SK-N-SH treated with all-trans-retinoic acid at 6 μM for 48 hours (cell line): ENCODE data around the gene SLC40A1.

Experiments used
- ATAC-seq: fragments of 200-7000 bp; cut with Tn5 transposase; 3 replicates; pipeline ENCODE4 v1.9.1; 2020; ENCODE audit warnings: mild to moderate bottlenecking, moderate library complexity
- ARNTL ChIP-seq: fragments of 450-650 bp; formaldehyde crosslinking; IDR thresholded peaks from 2 replicates; pipeline ENCODE4 v1.5.0; 2020; ENCODE audit warnings: low read depth, mild to moderate bottlenecking, moderate library complexity, borderline replicate concordance
- BACH2 ChIP-seq: fragments of 250-450 bp; sonication (Bioruptor Pico); IDR thresholded peaks from 2 replicates; pipeline ENCODE4 v1.9.0; 2021; ENCODE audit warnings: mild to moderate bottlenecking, borderline replicate concordance
- ESRRG ChIP-seq: fragments of 250-450 bp; sonication (Bioruptor Pico); IDR thresholded peaks from 2 replicates; pipeline ENCODE4 v1.6.1; 2021; ENCODE audit warnings: mild to moderate bottlenecking
- GLIS3 ChIP-seq: fragments of 250-450 bp; sonication (Bioruptor Pico); IDR thresholded peaks from 2 replicates; pipeline ENCODE4 v1.5.0; 2020; ENCODE audit warnings: mild to moderate bottlenecking, moderate library complexity
- OSR1 ChIP-seq: fragments of 250-450 bp; sonication (Bioruptor Pico); IDR thresholded peaks from 2 replicates; pipeline ENCODE4 v1.8.0; 2022; ENCODE audit warnings: moderate library complexity, mild to moderate bottlenecking, inconsistent platforms
- PPARA ChIP-seq: fragments of 250-450 bp; sonication (Bioruptor Pico); IDR thresholded peaks from 2 replicates; pipeline ENCODE4 v1.5.0; 2020; ENCODE audit warnings: mild to moderate bottlenecking, borderline replicate concordance
- RARB ChIP-seq: fragments of 250-450 bp; sonication (Bioruptor Pico); IDR thresholded peaks from 2 replicates; pipeline ENCODE4 v1.8.0; 2021; ENCODE audit warnings: mild to moderate bottlenecking, moderate library complexity
- SNAI2 ChIP-seq: fragments of 250-450 bp; sonication (Bioruptor Pico); IDR thresholded peaks from 2 replicates; pipeline ENCODE4 v1.5.0; 2020; ENCODE audit warnings: mild to moderate bottlenecking, moderate library complexity
- TCF4 ChIP-seq: fragments of 250-450 bp; sonication (Bioruptor Pico); IDR thresholded peaks from 2 replicates; pipeline ENCODE4 v1.8.0; 2021; ENCODE audit warnings: mild to moderate bottlenecking, moderate library complexity, borderline replicate concordance
- ZC3H10 ChIP-seq: fragments of 250-450 bp; sonication (Bioruptor Pico); IDR thresholded peaks from 2 replicates; pipeline ENCODE4 v1.5.1; 2021; ENCODE audit warnings: mild to moderate bottlenecking, moderate library complexity
- ZFP3 ChIP-seq: fragments of 250-450 bp; sonication (Bioruptor Pico); IDR thresholded peaks from 2 replicates; pipeline ENCODE4 v1.5.0; 2020; ENCODE audit warnings: mild to moderate bottlenecking, moderate library complexity
- ZFP30 ChIP-seq: fragments of 450-650 bp; formaldehyde crosslinking; IDR thresholded peaks from 2 replicates; pipeline ENCODE4 v1.5.0; 2022; ENCODE audit warnings: mild to moderate bottlenecking, moderate library complexity
- ZNF70 ChIP-seq: fragments of 450-650 bp; formaldehyde crosslinking; IDR thresholded peaks from 2 replicates; pipeline ENCODE4 v1.5.0; 2020; ENCODE audit warnings: mild to moderate bottlenecking, moderate library complexity
- ZNF8 ChIP-seq: fragments of 450-650 bp; formaldehyde crosslinking; IDR thresholded peaks from 2 replicates; pipeline ENCODE4 v1.5.0; 2020; ENCODE audit warnings: mild to moderate bottlenecking, moderate library complexity
- TF ChIP-seq, protein P1 (sequence below): fragments of 250-450 bp; sonication (Bioruptor Pico); IDR thresholded peaks from 2 replicates; pipeline ENCODE4 v1.5.1; 2021; ENCODE audit warnings: mild to moderate bottlenecking, moderate library complexity
- TF ChIP-seq, protein P2 (sequence below): fragments of 250-450 bp; sonication (Bioruptor Pico); IDR thresholded peaks from 2 replicates; pipeline ENCODE4 v1.5.1; 2020; ENCODE audit warnings: low read depth, mild to moderate bottlenecking, moderate library complexity
- TF ChIP-seq, protein P3 (sequence below): fragments of 250-450 bp; sonication (Bioruptor Pico); IDR thresholded peaks from 2 replicates; pipeline ENCODE4 v1.8.0; 2021; ENCODE audit warnings: low read depth, mild to moderate bottlenecking, moderate library complexity, borderline replicate concordance
- TF ChIP-seq, protein P4 (sequence below): fragments of 250-450 bp; sonication (Bioruptor Pico); IDR thresholded peaks from 2 replicates; pipeline ENCODE4 v1.5.0; 2020; ENCODE audit warnings: mild to moderate bottlenecking, moderate library complexity

The SLC40A1 gene

DNA sequence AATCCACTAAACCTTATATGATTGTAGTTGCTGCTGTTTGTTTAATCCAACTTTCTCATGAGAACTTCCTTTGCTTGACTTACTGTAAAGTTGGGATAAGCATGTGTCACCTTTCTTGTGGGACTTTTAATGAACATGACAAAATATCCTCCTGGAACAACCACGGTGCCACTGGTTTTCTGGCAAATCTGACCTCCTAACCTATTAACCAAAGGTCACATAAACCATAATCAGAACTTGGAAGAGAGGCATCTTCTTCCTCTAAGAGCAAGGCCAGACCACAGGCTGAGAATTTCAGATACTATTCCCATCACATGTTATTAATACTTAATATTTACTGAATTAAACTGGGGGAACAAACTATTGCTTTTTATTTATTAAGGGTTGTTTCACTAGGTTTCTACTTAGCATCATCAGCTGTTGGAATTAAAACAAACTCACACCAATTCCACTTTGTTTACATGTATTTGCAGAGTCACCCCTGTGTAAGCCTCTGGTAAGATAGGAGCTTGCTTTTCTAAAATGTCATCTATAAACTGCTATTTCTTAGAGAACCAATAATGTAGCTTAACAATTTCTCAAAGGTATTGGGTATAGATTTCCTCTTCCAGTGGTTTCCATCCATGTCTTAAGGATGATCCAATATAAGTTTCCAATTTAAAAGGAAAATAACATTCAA lies 2.2 kb downstream of the SLC40A1 start:
- no peak for ATAC-seq
- no peak for TF ChIP-seq RARB (CRISPR knock-in tag)
- TF ChIP-seq TCF4: no peak
- TF ChIP-seq ZFP3 (CRISPR knock-in tag): no peak
- TF ChIP-seq BACH2 (CRISPR knock-in tag): no peak
- TF ChIP-seq ARNTL: no peak
- no peak for TF ChIP-seq OSR1 (CRISPR knock-in tag)
- TF ChIP-seq ZC3H10 (CRISPR knock-in tag): no peak
- no peak for TF ChIP-seq ZNF70 (CRISPR knock-in tag)
- TF ChIP-seq, all 23 proteins: peak for 0

DNA sequence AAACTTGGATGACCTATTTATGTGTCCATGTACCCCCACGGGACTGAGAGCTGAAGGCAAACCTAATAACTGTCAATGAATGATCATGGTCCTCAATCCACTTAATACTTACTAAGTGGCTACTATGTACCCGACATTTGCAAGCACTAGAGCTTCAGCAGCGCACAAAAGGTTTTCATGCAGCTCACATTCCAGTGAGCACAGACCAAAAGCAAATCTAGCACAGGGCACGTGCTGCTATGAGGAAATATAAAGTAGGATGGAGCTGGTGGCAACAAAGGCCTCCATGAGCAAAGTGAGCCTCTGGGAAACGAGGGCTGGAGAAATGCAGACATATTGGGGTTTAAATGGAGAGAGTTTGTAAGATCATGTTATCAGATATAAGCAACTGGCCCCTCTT lies 3.5 kb downstream of the SLC40A1 start:
- TF ChIP-seq, protein P1, sequence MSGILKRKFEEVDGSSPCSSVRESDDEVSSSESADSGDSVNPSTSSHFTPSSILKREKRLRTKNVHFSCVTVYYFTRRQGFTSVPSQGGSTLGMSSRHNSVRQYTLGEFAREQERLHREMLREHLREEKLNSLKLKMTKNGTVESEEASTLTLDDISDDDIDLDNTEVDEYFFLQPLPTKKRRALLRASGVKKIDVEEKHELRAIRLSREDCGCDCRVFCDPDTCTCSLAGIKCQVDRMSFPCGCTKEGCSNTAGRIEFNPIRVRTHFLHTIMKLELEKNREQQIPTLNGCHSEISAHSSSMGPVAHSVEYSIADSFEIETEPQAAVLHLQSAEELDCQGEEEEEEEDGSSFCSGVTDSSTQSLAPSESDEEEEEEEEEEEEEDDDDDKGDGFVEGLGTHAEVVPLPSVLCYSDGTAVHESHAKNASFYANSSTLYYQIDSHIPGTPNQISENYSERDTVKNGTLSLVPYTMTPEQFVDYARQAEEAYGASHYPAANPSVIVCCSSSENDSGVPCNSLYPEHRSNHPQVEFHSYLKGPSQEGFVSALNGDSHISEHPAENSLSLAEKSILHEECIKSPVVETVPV (CRISPR knock-in tag): no peak
- TF ChIP-seq BACH2 (CRISPR knock-in tag) (no peak), ZFP30 (CRISPR knock-in tag) (no peak), GLIS3 (CRISPR knock-in tag) (no peak), SNAI2 (no peak), ZNF8 (CRISPR knock-in tag) (no peak)
- TF ChIP-seq, protein P2, sequence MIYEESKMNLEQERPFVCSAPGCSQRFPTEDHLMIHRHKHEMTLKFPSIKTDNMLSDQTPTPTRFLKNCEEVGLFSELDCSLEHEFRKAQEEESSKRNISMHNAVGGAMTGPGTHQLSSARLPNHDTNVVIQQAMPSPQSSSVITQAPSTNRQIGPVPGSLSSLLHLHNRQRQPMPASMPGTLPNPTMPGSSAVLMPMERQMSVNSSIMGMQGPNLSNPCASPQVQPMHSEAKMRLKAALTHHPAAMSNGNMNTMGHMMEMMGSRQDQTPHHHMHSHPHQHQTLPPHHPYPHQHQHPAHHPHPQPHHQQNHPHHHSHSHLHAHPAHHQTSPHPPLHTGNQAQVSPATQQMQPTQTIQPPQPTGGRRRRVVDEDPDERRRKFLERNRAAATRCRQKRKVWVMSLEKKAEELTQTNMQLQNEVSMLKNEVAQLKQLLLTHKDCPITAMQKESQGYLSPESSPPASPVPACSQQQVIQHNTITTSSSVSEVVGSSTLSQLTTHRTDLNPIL: no peak
- TF ChIP-seq, protein P3, sequence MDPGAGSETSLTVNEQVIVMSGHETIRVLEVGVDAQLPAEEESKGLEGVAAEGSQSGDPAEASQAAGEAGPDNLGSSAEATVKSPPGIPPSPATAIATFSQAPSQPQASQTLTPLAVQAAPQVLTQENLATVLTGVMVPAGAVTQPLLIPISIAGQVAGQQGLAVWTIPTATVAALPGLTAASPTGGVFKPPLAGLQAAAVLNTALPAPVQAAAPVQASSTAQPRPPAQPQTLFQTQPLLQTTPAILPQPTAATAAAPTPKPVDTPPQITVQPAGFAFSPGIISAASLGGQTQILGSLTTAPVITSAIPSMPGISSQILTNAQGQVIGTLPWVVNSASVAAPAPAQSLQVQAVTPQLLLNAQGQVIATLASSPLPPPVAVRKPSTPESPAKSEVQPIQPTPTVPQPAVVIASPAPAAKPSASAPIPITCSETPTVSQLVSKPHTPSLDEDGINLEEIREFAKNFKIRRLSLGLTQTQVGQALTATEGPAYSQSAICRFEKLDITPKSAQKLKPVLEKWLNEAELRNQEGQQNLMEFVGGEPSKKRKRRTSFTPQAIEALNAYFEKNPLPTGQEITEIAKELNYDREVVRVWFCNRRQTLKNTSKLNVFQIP: no peak
- ATAC-seq: no peak

DNA sequence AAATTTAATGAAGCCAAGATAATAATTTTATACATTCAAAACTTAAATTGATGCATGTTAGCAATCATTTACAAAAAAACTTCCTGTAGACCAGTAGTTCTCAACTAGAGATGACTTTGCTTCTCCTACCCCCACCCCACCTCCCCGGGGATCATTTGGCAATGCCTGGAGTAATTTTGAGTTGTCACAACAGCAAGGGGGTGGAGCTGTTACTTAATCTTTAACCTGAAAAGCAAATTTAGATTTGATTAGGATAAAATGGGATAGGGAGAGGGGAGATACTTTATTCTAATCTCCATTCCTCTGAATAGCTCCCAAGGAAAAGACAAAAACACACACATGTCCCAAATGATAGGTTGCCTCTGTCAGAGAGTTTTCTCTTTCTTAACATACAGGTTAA lies 4.2 kb downstream of the SLC40A1 start:
- no peak for ATAC-seq
- TF ChIP-seq, protein P3: no peak
- TF ChIP-seq SNAI2 (no peak), TCF4 (no peak), ESRRG (CRISPR knock-in tag) (no peak), ZC3H10 (CRISPR knock-in tag) (no peak), ZNF70 (CRISPR knock-in tag) (no peak), PPARA (CRISPR knock-in tag) (no peak), ZNF8 (CRISPR knock-in tag) (no peak), RARB (CRISPR knock-in tag) (no peak)
- TF ChIP-seq, protein P4, sequence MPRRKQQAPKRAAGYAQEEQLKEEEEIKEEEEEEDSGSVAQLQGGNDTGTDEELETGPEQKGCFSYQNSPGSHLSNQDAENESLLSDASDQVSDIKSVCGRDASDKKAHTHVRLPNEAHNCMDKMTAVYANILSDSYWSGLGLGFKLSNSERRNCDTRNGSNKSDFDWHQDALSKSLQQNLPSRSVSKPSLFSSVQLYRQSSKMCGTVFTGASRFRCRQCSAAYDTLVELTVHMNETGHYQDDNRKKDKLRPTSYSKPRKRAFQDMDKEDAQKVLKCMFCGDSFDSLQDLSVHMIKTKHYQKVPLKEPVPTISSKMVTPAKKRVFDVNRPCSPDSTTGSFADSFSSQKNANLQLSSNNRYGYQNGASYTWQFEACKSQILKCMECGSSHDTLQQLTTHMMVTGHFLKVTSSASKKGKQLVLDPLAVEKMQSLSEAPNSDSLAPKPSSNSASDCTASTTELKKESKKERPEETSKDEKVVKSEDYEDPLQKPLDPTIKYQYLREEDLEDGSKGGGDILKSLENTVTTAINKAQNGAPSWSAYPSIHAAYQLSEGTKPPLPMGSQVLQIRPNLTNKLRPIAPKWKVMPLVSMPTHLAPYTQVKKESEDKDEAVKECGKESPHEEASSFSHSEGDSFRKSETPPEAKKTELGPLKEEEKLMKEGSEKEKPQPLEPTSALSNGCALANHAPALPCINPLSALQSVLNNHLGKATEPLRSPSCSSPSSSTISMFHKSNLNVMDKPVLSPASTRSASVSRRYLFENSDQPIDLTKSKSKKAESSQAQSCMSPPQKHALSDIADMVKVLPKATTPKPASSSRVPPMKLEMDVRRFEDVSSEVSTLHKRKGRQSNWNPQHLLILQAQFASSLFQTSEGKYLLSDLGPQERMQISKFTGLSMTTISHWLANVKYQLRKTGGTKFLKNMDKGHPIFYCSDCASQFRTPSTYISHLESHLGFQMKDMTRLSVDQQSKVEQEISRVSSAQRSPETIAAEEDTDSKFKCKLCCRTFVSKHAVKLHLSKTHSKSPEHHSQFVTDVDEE (CRISPR knock-in tag): no peak
- TF ChIP-seq, protein P1 (CRISPR knock-in tag): no peak
